Psoas muscle (tissue), 8 donors: ENCODE data around the gene FBXL16. TPM values are rescaled to one million over a fixed set of nuclear protein-coding genes. Genes with fewer than 3 reads are reported as not detected.
A peak's percentile ranks its signal among the peaks of the same experiment; 100 is the strongest.

Experiments
- ATAC-seq, 4 donors: fragments of 200-7000 bp; cut with Tn5 transposase; one replicate each; pipeline ENCODE4 v1.9.1; 2020; ENCODE audit warnings: moderate library complexity in 3 of 4, mild to moderate bottlenecking in 2 of 4
- DNase-seq, 2 donors: peaks; one replicate each; pipeline ENCODE4 v3.0.0-alpha.2; 2020
- H3K27ac ChIP-seq: fragments of 200-600 bp; one replicate; pipeline ENCODE4 v1.8.0; 2022
- H3K27me3 ChIP-seq, 3 donors: fragments of 200-600 bp in 1 of 3; one replicate each; pipeline versions ENCODE4 v1.6.1 to v1.8.0; 2013 to 2022; ENCODE audit warnings: low read length in 2 of 3, mild to moderate bottlenecking in 2 of 3, moderate library complexity in 1 of 3; ENCODE audit not compliant: insufficient read depth in 3 of 3
- H3K36me3 ChIP-seq, 2 donors: fragments of 200-600 bp in 1 of 2; one replicate each; pipeline versions ENCODE4 v1.6.1 to v1.8.0; 2013 to 2022; ENCODE audit warnings: low read depth in 1 of 2, mild to moderate bottlenecking in 1 of 2, moderate library complexity in 1 of 2; ENCODE audit not compliant: insufficient read depth in 1 of 2
- H3K4me1 ChIP-seq: fragments of 200-600 bp; one replicate; pipeline ENCODE4 v1.8.0; 2022
- H3K4me3 ChIP-seq: fragments of 200-600 bp; one replicate; pipeline ENCODE4 v1.8.0; 2022; ENCODE audit warnings: mild to moderate bottlenecking
- H3K9me3 ChIP-seq: fragments of 200-600 bp; one replicate; pipeline ENCODE4 v1.8.0; 2022
- CTCF ChIP-seq: fragments of 200-600 bp; IDR thresholded peaks from one replicate; pipeline ENCODE4 v1.8.0; 2022; ENCODE audit warnings: antibody characterized with exemption
- WGBS, 3 donors: extraction: QIAGEN DNeasy Blood & Tissue Kit; methylation state at CpG; one replicate each; pipeline versions ENCODE4 v1.1.6 to v1.1.7; 2013; 5-methylcytosine and 5-hydroxymethylcytosine counted together
- intact Hi-C, 2 donors: fragments of 100-400 bp; cut with DNase I; formaldehyde crosslinking; loops; one replicate each; pipeline versions ENCODE4 v1.11.0 to v1.14.2; 2022
- polyA plus RNA-seq, 3 donors: library from polyadenylated mRNA; stranded (reverse); fragments of 200-250 nt; gene quantifications; one replicate each; pipeline ENCODE4 v1.2.3, GENCODE V29; 2013
- total RNA-seq, 4 donors: library from RNA; stranded (reverse); fragmentation: NEBNext Ultra II Directional in 2 of 4; extraction: Animal tissue kit (Norgen Biotek cat#: 25700) in 2 of 4; gene quantifications; one replicate each; pipeline versions ENCODE4 v1.2.1 to v1.2.4, GENCODE V29; 2021 to 2023
- donor health status: healthy with polysubstance abuse.
- donor health status: DM: no; HTN: no; CAD: no; lungs with moderate emphysema.
- donor health status: Bipolar disorder and iron deficiency.
- donor health status: healthy.
- donor health status: DM: yes; HTN: yes; CAD: no.
- donor health status: DM: no; HTN: no; CAD: no.
- donor health status: DM: no; HTN: no; CAD: no.
- donor health status: DM: yes; HTN: yes; CAD: no.

Gene FBXL16
- total and polyA plus RNA-seq, 7 donors, result 0.04 to 0.16 (median 0.08) TPM; not detected in 2

- no peak overlapping the region for H3K4me3 ChIP-seq
- no peak for ATAC-seq
- no peaks in the 10 kb centered on the region for H3K9me3 ChIP-seq
- intact Hi-C loops, result no loop called here
- TF ChIP-seq CTCF, result no peak
- peaks cover 0 to 23% of the 10 kb centered on the region in 2 donors for H3K36me3 ChIP-seq
- DNase-seq, result no peak
- peaks cover 43% of the 10 kb centered on the region for H3K4me1 ChIP-seq
- H3K27ac ChIP-seq, result no peak overlapping the region
- peaks cover 0 to 11% (median 2%) of the 10 kb centered on the region in 3 donors for H3K27me3 ChIP-seq
- 89 to 94% (median 90%) methylated on average over 19 of the region's 19 CpGs for WGBS, 3 donors
Measured at GRCh38 chr16:687499-687898, 18.1 kb downstream of the FBXL16 start.

- intact Hi-C loops, result no loop called here
- Histone ChIP-seq H3K4me3 (no peak overlapping the region), H3K27ac (no peak overlapping the region), H3K36me3 (peaks cover 5 to 31% of the 10 kb centered on the region in 2 donors), H3K4me1 (peaks cover 51% of the 10 kb centered on the region), H3K27me3 (peaks cover 0 to 3% (median 0%) of the 10 kb centered on the region in 3 donors), H3K9me3 (no peaks in the 10 kb centered on the region)
- WGBS, 3 donors, result 57 to 66% (median 61%) methylated on average over 44 to 51 of the region's 51 CpGs
- no peak for TF ChIP-seq CTCF
- ATAC-seq, result no peak
- DNase-seq, result no peak
Measured at GRCh38 chr16:686459-687260, 18.9 kb downstream of the FBXL16 start.

- H3K4me3 ChIP-seq, result no peak overlapping the region
- ATAC-seq (no peak), DNase-seq (peak in 1 of 2 donors; percentile 55)
- H3K36me3 ChIP-seq, result peaks cover 5 to 34% of the 10 kb centered on the region in 2 donors
- H3K27ac ChIP-seq, result no peak overlapping the region
- H3K4me1 ChIP-seq, result peaks cover 58% of the 10 kb centered on the region
- 63 to 69% (median 66%) methylated on average over 10 of the region's 10 CpGs for WGBS, 3 donors
- H3K27me3 ChIP-seq, result no peaks in the 10 kb centered on the region
- no peaks in the 10 kb centered on the region for H3K9me3 ChIP-seq
- intact Hi-C loops, result no loop called here
- TF ChIP-seq CTCF, result no peak
Measured at GRCh38 chr16:685967-686366, 19.6 kb downstream of the FBXL16 start.

- DNase-seq (peak in 1 of 2 donors; percentile 45), ATAC-seq (no peak)
- intact Hi-C loops, result no loop called here
- Histone ChIP-seq H3K4me3 (peak overlapping the region; percentile 79), H3K4me1 (peaks cover 55% of the 10 kb centered on the region), H3K27ac (peak overlapping the region; percentile 68), H3K36me3 (peaks cover 5 to 34% of the 10 kb centered on the region in 2 donors), H3K27me3 (no peaks in the 10 kb centered on the region), H3K9me3 (no peaks in the 10 kb centered on the region)
- no peak for TF ChIP-seq CTCF
- 87 to 91% (median 88%) methylated on average over 58 to 61 of the region's 61 CpGs for whole genome bisulfite sequencing, 3 donors
Measured at GRCh38 chr16:684961-685696, 20.5 kb downstream of the FBXL16 start.
